Osteoblast (primary cell): Measurements from ENCODE around the gene GOLGA2. TPM values are rescaled to one million over a fixed set of nuclear protein-coding genes. Genes with fewer than 3 reads are reported as not detected.

Experiments
- DNase-seq: peaks from one replicate; pipeline ENCODE4 v3.0.0; 2011; ENCODE audit warnings: low spot score, mixed read lengths; ENCODE audit not compliant: insufficient read length; ENCODE audit errors: missing footprints
- H2AFZ ChIP-seq: 2 replicates; pipeline ENCODE4 v1.6.0; 2011; ENCODE audit warnings: mild to moderate bottlenecking, low read length
- H3K27ac ChIP-seq: 2 replicates; pipeline ENCODE4 v1.5.1; 2011; ENCODE audit warnings: mild to moderate bottlenecking, low read depth, low read length, moderate library complexity
- H3K27me3 ChIP-seq: 2 replicates; pipeline ENCODE4 v1.6.0; 2012; ENCODE audit warnings: mild to moderate bottlenecking, control low read depth, inconsistent platforms, low read length, moderate library complexity; ENCODE audit not compliant: insufficient read depth
- H3K36me3 ChIP-seq: 2 replicates; pipeline ENCODE4 v1.5.1; 2011; ENCODE audit warnings: mild to moderate bottlenecking, low read length, control low read depth, moderate library complexity; ENCODE audit not compliant: insufficient read depth
- H3K4me1 ChIP-seq: 2 replicates; pipeline ENCODE4 v1.5.1; 2011; ENCODE audit warnings: mild to moderate bottlenecking, low read length, control low read depth, moderate library complexity; ENCODE audit not compliant: insufficient read depth
- H3K4me2 ChIP-seq: 2 replicates; pipeline ENCODE4 v1.6.0; 2011; ENCODE audit warnings: mild to moderate bottlenecking, low read length; ENCODE audit not compliant: insufficient read depth
- H3K4me3 ChIP-seq: fragments of 200-600 bp; sonication (generic); 3 replicates; pipeline ENCODE4 v1.5.1; 2012; ENCODE audit warnings: mild to moderate bottlenecking, low read length, inconsistent platforms; ENCODE audit not compliant: insufficient read depth
- H3K79me2 ChIP-seq: 2 replicates; pipeline ENCODE4 v1.6.0; 2012; ENCODE audit warnings: mild to moderate bottlenecking, low read length, control low read depth, inconsistent platforms; ENCODE audit not compliant: insufficient read depth
- H3K9me3 ChIP-seq: 2 replicates; pipeline ENCODE4 v1.5.1; 2011; ENCODE audit warnings: low read depth, low read length, control low read depth
- H4K20me1 ChIP-seq: 2 replicates; pipeline ENCODE4 v1.6.0; 2012; ENCODE audit warnings: mild to moderate bottlenecking, low read length, control low read depth; ENCODE audit not compliant: insufficient read depth
- total RNA-seq: library from RNA; depleted of rRNA; stranded (reverse); fragments of >200 nt; gene quantifications from 2 replicates; pipeline ENCODE4 v1.2.3, GENCODE V29; 2012
- TF ChIP-seq, protein P1 (sequence below): IDR thresholded peaks from 2 replicates; pipeline ENCODE4 v1.5.1; 2011; ENCODE audit warnings: mild to moderate bottlenecking, low read depth, low read length, moderate library complexity; ENCODE audit errors: extremely low read depth

Gene GOLGA2
- total RNA-seq, 1 donor = 121 TPM

DNA sequence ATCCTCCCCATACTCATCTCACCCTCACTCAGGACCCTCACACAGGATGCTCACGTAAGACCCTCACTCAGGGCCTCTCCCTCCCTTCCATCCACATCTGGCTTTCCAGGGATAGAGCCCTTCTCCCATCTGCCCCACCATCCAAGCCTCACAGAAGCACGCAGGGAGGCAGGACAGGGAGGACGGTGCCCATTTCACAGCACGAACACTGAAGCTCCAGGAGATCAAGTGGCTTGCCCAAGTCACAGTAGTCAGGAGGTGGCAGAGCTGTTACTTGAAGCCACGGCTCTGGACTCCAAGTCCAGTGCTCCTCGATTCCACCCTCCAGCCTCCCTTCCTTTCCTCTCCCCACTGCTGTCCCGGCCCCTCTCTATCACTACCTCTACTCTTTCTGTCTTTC lies 50.9 kb downstream of the GOLGA2 start:
- TF ChIP-seq, protein P1, sequence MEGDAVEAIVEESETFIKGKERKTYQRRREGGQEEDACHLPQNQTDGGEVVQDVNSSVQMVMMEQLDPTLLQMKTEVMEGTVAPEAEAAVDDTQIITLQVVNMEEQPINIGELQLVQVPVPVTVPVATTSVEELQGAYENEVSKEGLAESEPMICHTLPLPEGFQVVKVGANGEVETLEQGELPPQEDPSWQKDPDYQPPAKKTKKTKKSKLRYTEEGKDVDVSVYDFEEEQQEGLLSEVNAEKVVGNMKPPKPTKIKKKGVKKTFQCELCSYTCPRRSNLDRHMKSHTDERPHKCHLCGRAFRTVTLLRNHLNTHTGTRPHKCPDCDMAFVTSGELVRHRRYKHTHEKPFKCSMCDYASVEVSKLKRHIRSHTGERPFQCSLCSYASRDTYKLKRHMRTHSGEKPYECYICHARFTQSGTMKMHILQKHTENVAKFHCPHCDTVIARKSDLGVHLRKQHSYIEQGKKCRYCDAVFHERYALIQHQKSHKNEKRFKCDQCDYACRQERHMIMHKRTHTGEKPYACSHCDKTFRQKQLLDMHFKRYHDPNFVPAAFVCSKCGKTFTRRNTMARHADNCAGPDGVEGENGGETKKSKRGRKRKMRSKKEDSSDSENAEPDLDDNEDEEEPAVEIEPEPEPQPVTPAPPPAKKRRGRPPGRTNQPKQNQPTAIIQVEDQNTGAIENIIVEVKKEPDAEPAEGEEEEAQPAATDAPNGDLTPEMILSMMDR = no peak
- no peak overlapping the region for H2AFZ ChIP-seq
- H3K9me3 ChIP-seq = no peaks in the 10 kb centered on the region
- H3K36me3 ChIP-seq = no peaks in the 10 kb centered on the region
- no peak overlapping the region for H3K27ac ChIP-seq
- H3K4me1 ChIP-seq = no peaks in the 10 kb centered on the region
- no peak overlapping the region for H3K4me3 ChIP-seq
- H3K27me3 ChIP-seq = no peaks in the 10 kb centered on the region
- no peaks in the 10 kb centered on the region for H3K79me2 ChIP-seq
- H3K4me2 ChIP-seq = no peak overlapping the region
- peak; percentile 50 for DNase-seq
- H4K20me1 ChIP-seq = no peaks in the 10 kb centered on the region

DNA sequence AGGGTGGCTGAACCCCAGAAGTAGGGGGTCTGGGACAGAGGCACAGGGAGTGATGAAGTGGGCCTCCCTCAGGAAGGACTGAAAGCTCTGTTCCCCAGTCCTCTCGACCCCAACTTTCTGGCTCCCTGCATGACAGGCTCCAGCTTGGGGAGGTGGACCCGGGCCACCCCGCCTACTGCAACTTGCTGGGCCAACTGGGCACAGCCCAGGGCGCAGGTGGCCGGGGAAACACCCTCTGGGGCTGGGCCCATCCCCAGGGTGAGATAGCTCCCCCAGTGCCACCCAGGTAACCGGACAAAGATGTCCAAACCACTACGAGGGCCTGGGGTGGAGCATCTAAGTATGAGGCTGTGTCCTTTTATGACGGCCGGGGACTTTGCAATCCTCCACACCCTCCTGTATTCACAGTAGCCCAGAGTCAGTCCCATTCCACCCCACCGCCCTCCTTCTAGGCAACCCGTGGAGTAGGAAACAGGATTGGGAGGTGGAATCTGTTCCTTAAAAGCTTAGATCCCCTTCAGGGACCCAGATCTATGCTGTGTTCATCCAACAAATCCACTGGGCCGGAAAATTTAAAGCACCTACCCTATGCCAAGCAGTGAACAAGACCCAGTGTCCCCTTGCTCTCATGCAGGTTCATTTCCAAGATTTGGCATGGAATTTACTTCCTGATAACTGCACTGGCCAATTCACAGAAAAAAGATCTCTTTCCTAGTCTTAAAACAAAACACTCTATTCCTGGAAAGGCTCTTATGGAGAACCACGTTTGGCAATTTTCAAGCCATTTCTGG lies 52.7 kb downstream of the GOLGA2 start:
- no peaks in the 10 kb centered on the region for H3K36me3 ChIP-seq
- no peaks in the 10 kb centered on the region for H3K27me3 ChIP-seq
- DNase-seq = peak; percentile 83
- H4K20me1 ChIP-seq = peaks cover 1% of the 10 kb centered on the region
- H3K4me2 ChIP-seq = no peak overlapping the region
- no peak overlapping the region for H3K27ac ChIP-seq
- no peaks in the 10 kb centered on the region for H3K4me1 ChIP-seq
- TF ChIP-seq, protein P1 = no peak
- H3K9me3 ChIP-seq = no peaks in the 10 kb centered on the region
- no peak overlapping the region for H2AFZ ChIP-seq
- H3K79me2 ChIP-seq = no peaks in the 10 kb centered on the region
- H3K4me3 ChIP-seq = no peak overlapping the region

DNA sequence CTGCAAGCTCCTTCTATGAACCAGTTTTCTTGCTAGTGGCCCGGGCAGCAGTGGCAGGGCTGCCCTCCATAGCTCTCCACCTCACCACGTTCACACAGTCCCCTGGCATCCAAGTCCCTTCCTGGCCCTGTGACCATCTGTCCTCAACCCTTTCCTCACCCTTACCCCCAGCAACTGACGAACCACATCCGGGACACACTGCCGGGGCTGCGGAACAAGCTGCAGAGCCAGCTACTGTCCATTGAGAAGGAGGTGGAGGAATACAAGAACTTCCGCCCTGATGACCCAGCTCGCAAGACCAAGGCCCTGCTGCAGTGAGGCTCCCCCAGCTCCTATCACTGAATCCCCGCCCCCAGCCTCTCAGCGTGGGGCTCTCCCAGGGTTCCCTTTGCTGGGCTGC lies 53.8 kb downstream of the GOLGA2 start:
- DNase-seq = peak; percentile 56
- H3K4me3 ChIP-seq = no peak overlapping the region
- H3K36me3 ChIP-seq = no peaks in the 10 kb centered on the region
- TF ChIP-seq, protein P1 = no peak
- no peaks in the 10 kb centered on the region for H3K4me1 ChIP-seq
- H4K20me1 ChIP-seq = peaks cover 3% of the 10 kb centered on the region
- no peak overlapping the region for H3K4me2 ChIP-seq
- H3K9me3 ChIP-seq = no peaks in the 10 kb centered on the region
- no peak overlapping the region for H2AFZ ChIP-seq
- no peaks in the 10 kb centered on the region for H3K27me3 ChIP-seq
- no peak overlapping the region for H3K27ac ChIP-seq
- no peaks in the 10 kb centered on the region for H3K79me2 ChIP-seq

DNA sequence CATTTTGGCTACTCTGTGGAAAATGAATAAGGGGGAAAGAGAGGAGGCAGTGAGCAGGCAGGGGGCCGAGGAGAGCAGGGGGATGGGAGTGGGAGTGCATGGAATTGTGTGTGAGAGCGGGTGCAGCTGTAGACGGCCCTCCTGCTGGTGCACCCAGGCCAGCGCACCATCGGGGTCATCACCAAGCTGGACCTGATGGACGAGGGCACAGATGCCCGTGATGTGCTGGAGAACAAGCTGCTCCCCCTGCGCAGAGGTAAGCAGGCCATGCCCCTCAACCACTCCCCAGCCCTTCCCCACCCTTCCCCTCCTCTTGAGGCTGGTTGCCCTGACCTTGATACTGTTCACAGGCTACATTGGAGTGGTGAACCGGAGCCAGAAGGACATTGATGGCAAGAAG lies 56.0 kb downstream of the GOLGA2 start:
- Histone ChIP-seq H2AFZ (no peak overlapping the region), H3K9me3 (no peaks in the 10 kb centered on the region), H3K27me3 (no peaks in the 10 kb centered on the region), H3K27ac (no peak overlapping the region), H4K20me1 (peaks cover 3% of the 10 kb centered on the region), H3K36me3 (no peaks in the 10 kb centered on the region), H3K4me2 (no peak overlapping the region), H3K79me2 (no peaks in the 10 kb centered on the region), H3K4me3 (no peak overlapping the region), H3K4me1 (peaks cover 10% of the 10 kb centered on the region)
- DNase-seq = peak; percentile 41
- TF ChIP-seq, protein P1 = no peak
